Measurements from ENCODE around the gene C3orf62.

The C3orf62 gene

DNA sequence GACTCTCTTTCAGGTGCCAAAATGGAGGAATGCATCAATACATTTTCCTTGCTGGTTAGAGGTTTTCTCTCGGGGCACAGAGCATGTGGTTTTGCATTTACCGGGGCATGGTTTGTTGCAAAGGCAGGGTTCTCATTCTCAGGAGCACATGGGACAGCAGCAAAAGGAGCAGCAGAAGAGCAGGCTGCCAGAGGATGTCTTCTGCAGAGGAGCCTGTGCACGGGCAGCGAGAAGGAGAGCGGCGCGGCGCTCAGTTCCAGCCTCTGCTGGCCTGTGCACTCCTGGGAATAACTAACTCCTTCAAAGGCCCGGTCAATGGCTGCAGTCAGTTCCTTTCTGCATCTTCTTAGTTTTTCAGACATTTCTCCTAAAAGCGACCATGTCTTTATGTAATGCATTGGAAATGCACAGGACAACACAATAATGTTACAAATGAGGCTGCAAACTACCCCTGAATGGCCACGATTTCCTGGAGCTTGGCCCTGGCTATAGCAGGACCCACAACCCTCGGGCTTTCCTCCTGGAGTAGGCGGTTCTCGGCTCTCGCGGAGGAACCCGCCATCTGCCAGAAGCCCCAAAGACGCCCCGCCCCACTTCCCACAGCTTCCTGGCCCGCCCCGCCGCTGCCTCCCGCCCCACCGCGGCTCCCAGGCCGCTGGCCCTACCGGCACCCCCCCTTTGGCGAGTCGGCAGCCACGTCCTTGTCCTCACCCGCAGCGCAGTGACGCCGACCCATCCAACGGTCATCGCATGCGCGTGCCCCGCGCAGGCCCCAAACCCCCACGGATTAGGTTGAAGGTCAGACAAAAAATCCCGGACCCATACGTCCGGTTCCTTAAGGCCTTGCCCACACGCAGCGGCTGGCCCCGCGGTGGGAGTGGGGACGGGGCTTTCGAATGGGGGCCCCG, at the start of gene C3orf62:
C3orf62 (minus strand) TSS at position 758 of the 908 bp plus-strand sequence; CDS start at position 398, 360 bp downstream.
- no peak for DNase-seq

DNA sequence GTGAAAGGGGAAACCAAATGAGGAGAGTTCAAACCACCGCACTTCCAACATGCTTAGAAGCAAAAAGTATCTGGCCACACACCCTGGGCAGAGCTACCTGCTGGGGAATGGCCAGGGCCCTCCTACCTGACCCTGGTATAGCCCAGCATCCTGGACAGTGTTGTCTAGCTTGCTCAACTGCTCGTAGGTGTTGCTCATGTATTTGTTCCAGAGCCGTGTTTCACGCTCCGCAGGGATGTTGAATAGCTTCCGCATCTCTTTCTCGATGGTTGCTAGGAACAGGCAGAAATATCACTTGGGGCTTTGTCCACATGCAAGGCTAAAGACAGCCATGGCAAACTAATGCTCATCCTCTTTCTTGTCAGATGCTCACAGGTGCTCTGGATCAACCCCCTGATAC, 47.7 kb upstream of the C3orf62 start:
- no peak for DNase-seq

DNA sequence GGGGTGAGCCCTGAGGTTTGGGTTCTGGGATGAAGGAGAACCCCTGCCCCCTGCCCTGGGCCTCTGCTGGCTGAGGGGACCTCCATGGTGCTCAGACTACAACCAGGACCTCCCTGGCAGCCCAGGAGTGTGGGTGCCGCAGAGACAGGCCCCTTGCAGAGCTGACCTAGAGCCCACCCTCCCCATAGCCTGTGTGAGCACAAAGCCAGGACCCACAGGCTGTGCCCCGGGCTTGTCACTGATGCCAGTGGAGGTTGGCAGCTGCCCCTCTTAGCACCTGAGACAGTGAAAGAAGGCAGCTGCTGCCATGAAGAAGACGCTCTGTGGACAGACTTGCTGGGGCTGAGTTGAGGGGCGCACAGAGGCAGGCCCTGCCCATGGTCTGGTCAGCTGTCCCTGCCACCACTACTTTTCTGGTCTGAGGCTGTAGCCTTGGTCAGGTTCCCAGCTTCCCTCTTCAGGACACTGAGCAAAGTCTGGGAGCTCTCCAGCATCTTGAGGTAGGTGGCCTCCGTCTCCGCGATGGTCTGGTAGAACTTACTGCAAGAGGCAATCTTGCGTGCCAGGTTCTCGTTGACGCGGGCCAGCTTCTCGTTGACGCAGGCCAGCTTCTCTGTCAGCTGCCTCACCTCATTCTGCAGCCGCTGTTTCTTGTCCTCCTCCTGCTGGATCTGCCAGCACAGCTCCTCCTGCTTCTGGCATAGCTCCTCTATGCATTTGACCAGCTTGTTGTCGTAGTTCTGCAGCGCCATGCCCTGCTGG, 39.8 kb upstream of the C3orf62 start:
- no peak for DNase-seq

DNA sequence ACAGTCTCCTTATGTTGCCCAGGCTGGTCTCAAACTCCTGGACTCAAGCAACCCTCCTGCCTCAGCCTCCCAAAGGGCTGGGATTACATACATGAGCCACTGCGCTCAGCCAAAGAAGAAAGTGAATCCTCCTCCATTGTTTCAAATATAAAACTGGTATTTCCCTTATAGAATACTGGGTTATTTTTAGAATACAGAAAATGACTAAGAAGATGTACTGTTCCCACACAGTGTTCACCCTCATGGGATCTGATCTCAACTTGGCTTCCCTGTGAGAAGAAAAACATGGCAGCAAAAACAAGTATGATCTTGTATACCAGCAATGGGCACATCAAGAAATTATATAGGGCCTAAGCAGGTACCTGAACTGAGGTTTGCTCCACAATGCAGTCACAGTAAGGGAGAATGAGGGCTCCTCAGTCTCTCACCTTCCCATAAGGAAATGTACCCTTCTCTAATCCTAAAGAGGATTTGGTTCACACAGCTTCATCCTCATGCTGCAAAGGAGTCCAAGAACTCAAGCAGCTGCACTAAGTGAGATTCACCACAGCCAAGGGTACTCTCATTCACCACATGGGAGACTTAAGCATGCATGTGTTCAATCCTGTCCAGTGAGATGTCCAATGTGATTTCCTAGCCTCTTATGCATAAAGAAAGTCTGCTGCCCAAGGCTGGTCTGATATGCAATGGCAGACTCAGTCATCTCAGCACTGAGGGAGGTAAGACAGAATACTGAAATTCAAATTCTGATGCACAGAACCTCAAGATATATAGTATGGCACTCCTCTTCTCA, 37.1 kb upstream of the C3orf62 start:
- DNase-seq = no peak

DNA sequence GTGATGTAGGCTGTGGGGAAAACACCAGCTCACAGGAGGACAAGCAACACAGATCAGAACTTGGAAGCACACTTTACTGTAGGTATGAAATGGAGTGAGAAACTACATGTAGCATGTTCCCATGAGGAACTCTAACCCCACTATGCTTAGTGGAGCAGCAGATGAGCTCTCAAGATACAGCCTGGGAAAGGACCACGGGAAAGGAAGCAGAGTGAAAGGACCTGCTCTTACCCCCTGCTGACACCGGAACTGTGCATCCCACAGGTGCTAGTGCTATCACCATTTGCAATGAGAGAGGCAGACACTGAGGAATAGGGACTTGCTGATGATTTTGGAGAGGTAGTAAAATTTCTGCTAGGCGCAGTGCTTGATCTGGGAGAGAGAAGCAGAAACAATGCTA, 34.3 kb upstream of the C3orf62 start:
- no peak for DNase-seq

DNA sequence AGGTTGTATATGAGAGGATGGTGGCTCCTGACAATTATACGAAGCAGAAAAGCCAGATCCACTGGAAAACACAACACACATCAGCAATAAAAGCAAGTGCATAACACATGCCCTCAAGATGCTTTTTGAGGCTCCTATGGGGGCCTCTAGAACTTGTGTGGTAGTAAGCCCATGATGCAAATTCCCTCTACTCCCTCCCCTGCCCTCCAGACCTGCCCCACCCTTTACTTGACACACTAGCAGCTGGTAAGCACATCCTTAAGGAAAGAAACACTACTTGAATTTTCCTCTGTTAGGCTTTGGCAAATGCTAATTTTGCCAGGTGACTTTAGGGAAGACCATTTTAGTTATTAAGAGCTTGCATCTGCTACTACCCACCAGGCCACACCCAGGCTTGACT, 33.6 kb upstream of the C3orf62 start:
- no peak for DNase-seq

DNA sequence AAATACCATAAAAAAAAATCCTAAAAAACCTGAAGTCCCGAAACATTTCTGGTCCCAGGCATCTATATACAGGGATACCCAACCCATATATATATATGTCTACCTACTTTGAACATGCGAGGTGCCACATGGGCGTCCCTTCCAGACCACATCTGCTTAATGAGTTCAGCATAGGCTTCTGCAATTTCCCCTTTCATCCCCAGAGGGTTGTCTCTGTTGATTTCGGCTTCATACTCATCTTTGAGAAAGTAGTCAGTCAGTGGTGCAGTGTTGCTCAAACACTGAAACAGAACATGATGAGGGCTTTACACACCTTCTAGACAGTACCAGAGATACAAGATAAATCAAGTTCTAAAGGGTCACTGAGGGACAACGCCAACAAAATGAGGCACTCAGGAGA, 28.6 kb upstream of the C3orf62 start:
- DNase-seq = no peak

DNA sequence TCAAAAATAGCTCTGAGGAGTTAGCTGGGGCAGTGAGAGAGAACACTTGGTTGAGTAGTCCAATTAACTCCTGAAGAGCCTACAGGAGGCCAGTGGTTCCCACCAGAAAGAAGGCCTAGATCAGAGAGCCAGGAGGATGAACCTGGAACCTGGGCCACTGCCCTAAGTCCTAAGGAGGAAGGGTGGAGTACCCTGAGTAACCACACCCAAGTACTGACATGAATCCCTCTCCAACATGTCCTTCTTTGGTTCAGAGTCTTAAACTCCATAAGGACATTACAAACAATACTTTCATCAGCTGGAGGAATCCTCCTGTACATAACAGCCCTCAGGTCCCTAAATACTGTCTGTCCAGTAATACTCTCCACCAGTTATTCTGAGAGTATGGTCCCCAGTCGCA, 25.6 kb upstream of the C3orf62 start:
- no peak for DNase-seq

DNA sequence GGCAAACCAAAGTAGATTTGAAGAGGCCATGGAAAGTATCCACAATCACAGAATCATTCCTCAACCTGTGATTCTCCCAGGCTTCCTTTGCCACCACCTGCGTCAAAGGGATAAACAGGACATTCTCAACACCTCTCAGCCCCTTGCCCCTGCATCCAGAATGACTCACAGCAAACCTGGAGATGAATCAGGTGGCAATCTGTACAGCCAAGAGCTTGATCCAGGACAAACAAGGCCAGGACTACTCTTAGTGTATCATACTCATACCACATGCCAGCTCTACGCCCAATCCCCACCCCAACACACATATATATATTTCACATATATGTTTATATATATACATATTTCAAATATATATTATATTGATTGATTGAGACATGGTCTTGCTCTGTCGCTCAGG, 23.6 kb upstream of the C3orf62 start:
- no peak for DNase-seq

DNA sequence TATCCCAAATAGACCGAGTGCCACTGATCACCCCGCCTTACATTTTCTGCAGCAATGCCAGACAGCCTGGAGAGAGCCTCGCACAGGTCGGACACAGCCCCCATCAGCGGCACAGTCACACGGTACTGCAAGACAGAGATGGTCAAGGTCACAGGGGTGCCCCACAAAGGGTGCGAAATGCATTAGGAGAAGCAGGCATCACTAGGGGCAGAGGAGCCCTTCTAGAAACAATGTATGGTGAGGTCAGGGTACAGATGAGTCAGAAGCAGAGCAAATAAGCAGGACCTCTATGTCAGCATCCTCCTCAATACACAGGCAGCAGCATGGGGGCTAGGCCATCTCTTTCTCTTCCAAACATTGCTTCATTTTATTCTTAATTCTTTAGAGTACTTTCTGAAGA, 21.5 kb upstream of the C3orf62 start:
- no peak for DNase-seq

DNA sequence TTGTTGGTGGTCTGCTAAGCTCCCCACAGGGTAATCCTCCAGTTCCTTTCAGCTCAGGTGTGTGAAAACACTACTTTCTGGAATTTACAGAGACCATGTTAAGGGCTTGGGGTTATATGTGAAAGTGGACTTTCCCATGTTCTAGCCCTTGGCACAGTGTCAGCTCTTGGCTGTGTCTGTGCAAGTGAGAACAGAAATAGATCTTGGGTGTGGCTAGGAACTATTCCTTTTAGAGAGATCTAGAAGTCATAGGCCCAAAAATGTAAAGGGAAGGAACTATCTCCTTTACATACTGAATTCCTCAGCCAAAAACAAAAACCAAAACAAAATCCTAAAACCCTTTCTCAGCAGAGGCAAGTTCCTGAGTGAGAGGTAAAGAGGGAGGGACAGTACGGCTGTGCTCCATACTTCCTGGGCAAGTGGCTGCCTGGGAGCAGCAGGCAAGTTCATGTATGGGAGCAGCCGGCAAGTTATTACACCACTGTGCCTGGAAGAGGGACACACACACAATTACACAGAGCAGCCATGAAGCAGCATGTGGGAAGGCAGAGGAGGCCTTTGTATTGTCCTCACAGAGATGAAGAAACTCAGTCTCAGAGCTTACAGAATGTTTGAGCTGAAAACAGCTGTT, 19.9 kb upstream of the C3orf62 start:
- no peak for DNase-seq

DNA sequence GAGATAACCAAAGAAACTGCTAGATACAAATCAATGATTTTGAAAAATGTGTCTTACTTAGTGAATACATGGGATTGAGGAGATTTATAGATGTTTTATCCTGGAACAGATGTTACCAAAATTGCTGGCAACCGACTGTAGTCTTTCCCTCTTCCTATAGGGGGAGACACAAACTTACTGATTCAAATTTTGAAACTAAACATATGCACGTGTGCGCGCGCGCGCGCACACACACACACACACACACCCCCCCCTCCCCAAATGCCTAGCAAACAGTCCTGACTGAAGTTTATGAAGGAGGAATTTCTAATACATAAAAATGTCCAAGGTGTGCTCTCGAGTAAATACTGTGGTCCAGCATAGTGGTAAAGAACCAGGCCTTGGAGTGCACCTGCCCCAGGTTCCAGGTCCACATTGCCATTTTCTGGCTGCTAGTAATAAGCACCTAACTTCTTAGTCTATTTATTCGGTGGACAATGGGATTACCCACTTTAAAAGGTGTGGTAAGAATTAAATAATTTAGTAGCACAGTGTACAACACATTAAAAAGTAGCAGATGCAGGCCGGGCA, 18.5 kb upstream of the C3orf62 start:
- no peak for DNase-seq

DNA sequence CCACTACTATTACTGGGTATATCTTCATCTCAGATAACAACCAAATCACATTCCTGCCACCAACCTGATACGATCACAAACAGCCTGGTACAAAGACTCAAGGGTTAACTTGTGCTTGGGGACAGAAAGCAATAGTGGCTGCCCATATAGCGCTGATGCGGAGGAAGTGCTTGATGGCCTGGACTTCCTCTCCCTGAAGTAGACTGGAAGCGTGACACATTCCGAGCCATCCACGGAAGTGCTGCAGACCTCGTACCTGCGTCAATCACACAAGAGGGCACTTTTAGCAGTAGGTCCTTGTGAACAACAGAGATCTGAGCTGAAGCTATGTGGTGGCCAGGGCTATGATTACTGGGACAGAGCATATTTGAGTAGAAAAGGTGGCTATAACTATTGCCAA, 17.3 kb upstream of the C3orf62 start:
- no peak for DNase-seq

DNA sequence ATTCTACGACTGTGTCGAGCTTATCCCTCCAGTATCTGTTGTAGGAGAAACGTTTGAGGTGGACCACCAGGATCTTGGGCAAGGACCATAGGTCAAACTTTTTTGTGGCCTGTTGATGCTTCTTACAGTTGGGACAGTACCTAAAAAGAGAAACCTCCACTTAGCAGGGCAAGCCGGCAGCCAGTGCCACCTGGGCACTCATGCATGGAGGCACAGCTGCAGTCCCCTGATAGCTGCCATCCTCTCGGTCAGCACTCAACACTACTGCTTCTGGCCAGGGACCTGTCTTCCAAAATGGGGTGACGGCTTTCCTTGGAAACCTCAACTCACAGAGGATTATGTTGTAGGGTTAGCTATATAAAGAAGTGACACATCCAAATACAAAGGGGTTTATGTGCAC, 7.0 kb upstream of the C3orf62 start:
- no peak for DNase-seq

DNA sequence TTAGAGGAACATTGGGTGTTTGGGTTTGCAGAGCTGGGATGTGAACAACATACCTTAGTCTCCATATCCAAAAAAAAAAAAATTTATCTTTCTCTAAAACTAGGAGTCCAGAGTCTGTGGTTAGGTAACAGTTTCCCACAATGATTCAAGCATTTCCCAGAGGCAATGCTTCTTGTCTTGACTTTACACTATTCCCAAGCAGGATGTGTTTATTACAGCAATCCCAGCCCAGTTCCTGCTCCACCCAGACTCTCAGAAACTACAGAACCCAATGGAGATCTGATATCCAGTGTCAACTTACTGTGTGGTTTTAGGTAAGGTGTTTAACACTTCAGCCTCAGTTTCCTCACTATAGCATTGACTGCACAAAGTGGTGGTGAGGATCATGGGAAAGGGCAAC, 2.3 kb upstream of the C3orf62 start:
- no peak for DNase-seq

DNA sequence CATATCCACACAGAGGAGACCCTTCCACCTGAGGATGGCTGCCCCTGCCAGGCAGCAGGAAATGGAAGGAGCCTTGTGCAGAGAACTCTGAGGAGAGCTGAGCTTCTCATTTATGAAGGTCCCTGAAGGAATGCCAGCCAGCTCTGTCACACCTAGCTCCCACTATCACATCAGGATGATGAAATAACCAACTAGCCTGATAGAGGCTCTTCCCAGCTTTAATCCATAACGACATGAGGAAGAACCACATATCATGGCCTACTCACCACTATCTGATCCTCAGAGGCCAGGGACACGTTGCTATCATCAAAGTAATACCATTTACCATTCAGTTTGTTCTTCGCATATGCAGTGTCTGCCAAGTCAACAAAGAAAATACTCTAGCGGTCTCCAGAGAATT, 1.5 kb upstream of the C3orf62 start:
- DNase-seq = no peak

DNA sequence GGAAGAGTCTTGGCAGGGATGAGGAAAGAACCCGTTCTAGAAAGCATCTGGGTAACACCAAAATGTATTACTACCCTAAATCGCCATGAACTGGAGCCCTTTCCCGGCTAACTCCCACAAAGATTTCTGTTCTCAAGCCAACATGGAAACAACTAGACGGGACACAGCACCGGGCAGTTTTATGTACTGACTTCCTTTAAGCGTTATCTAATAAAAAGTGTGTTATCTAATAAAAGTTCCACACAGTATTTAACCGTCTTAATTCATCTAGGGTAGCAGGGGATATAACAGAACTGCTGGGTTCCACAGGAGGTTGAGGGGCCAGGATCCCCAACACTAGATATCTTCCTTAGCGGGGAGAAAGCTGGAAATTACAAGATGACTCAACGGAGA, 347 bp upstream of the C3orf62 start:
- no peak for DNase-seq

DNA sequence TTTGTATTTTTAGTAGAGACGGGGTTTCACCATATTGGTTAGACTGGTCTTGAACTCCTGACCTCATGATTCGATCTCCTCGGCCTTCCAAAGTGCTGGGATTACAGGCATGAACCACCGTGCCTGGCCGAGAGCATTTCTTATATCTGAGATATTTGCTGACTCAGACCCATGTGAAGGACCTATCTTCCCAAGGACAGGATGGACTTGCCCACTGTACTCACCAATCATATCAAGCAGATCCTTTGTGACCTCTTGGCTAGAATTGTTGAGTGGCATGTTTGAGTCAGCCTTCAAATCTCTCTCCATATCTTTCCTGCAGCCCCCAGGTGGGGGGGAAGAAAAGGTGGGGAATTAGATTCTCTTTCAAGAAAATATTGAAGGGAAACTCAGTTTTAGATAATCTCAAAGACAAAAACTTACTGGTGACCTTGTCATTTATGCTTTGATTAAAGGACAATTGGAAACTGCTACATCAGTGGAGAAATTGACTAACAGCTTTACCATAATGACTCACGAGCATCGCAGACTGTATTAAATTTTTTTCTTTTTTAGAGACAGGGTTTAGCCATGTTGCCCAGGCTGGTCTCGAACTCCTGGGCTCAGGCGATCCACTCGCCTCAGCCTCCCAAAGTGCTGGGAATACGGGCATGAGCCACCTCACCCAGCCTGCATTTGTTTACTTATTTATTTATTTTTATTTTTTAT, 3.1 kb downstream of the C3orf62 start:
- DNase-seq = no peak

DNA sequence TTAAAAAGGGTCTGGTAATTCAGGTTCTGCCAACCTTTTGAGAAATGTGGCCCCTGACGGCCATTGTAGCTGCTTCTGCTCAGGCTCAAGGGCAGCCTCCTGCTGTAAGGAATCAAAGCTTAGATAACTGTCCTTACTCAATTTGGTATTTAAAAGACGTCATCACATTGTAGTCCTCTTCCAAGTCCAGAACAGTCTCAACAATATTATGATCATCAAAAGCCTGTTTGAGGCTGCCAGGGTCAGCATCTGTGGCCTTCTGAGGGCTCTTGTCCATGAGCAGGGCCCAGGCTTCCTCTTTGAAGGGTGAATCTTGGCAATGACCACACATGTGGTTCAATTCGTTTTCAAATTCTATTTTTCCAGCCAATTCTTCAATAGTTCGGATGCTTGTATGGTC, 6.0 kb downstream of the C3orf62 start:
- DNase-seq = no peak

DNA sequence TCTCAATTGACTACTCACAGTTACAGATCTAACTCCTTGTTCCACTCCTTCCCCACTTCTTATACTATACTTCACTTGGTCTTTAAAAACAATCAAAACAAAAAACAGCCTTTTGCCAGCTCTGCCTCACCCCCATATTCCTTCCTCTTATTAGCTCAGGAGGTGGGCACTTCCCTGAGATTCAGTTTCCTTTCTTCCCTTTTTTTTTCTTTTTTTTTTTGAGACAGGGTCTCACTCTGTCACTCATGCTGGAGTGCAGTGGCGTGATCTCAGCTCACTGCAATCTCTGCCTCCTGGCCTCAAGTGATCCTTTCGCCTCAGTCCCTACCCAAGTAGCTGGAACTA, 6.9 kb downstream of the C3orf62 start:
- DNase-seq = no peak

DNA sequence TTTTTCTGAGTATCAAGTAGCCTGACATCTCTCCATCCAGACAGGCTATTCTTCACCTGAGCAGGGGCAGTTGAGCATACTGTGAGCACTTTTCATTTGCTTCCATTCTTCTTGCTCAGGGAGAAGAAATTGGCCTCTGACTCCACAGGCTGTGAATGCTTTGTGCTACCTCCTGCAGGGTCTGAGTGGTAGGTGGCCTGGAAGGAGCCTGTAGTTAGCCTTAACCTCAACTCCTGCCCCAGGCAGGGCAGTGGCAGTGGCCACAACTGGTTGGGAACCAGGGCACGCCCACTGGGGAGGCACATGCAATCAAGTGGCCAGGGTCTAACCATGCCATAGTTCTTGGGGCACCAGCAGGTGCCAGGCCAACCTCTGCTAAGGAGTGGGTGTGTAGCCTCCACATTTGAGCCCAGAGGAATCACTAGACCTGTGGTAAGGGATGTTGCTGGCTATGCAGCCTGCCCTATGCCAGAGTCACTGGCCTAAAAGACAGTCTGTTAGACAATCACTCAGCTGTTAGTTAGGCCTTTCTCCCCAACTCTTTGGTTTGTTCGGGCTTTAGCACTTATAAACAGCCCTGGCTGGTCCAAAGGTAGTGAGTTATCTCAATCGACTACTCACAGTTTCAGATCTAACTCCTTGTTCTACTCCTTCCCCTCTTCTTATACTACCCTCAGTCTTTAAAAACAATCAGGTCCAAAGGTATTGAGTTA, 7.4 kb downstream of the C3orf62 start:
- no peak for DNase-seq

Measured in NCI-H187 treated with DMSO at 0.1 percent for 48 hours (cell line).